Measurements from ENCODE around the gene MGAM2.

The MGAM2 gene

DNA sequence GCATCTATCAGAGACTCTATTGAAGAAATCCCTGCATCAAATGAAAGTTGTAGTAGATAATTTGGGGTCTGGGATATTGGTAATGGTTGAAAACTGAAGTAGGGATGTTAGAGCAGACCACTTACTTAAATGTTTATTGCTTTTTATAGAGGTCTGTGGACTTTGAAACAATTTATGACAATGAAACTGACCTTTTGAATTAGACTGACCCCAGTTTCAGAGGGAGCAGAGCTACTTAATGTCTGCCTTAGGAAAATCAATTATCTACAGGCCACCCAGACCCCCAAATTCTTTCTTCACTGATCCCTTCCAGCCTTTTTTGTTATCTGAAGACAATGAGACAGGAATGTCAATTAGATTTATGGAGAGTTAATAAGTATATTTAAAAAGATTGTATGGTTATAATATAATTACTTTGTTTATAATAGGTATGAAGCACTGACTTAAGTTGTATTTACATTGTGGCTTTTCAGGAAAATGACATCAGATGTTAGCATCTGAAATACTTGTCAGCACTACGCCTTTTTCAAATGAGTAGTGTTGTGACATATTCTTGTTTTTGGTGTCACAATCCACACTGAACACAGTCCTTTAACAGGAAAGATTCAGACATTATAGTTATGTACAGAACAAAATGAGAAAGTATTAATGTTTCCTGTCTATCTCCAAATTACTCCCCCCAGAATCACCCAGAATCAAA, 13.9 kb downstream of the MGAM2 start:
- TF ChIP-seq POLR2AphosphoS5 (IDR thresholded peaks at IDR 0.05; ENCODE audit: low read depth) (no peak), GABPA (IDR thresholded peaks at IDR 0.05; ENCODE audit: low read depth) (no peak), SPI1 (IDR thresholded peaks at IDR 0.05; ENCODE audit: borderline replicate concordance, low read depth) (no peak)
- TF ChIP-seq, protein P1, sequence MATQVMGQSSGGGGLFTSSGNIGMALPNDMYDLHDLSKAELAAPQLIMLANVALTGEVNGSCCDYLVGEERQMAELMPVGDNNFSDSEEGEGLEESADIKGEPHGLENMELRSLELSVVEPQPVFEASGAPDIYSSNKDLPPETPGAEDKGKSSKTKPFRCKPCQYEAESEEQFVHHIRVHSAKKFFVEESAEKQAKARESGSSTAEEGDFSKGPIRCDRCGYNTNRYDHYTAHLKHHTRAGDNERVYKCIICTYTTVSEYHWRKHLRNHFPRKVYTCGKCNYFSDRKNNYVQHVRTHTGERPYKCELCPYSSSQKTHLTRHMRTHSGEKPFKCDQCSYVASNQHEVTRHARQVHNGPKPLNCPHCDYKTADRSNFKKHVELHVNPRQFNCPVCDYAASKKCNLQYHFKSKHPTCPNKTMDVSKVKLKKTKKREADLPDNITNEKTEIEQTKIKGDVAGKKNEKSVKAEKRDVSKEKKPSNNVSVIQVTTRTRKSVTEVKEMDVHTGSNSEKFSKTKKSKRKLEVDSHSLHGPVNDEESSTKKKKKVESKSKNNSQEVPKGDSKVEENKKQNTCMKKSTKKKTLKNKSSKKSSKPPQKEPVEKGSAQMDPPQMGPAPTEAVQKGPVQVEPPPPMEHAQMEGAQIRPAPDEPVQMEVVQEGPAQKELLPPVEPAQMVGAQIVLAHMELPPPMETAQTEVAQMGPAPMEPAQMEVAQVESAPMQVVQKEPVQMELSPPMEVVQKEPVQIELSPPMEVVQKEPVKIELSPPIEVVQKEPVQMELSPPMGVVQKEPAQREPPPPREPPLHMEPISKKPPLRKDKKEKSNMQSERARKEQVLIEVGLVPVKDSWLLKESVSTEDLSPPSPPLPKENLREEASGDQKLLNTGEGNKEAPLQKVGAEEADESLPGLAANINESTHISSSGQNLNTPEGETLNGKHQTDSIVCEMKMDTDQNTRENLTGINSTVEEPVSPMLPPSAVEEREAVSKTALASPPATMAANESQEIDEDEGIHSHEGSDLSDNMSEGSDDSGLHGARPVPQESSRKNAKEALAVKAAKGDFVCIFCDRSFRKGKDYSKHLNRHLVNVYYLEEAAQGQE (IDR thresholded peaks at IDR 0.05; ENCODE audit: insufficient replicate concordance, low read depth) = no peak
- TF ChIP-seq, protein P2, sequence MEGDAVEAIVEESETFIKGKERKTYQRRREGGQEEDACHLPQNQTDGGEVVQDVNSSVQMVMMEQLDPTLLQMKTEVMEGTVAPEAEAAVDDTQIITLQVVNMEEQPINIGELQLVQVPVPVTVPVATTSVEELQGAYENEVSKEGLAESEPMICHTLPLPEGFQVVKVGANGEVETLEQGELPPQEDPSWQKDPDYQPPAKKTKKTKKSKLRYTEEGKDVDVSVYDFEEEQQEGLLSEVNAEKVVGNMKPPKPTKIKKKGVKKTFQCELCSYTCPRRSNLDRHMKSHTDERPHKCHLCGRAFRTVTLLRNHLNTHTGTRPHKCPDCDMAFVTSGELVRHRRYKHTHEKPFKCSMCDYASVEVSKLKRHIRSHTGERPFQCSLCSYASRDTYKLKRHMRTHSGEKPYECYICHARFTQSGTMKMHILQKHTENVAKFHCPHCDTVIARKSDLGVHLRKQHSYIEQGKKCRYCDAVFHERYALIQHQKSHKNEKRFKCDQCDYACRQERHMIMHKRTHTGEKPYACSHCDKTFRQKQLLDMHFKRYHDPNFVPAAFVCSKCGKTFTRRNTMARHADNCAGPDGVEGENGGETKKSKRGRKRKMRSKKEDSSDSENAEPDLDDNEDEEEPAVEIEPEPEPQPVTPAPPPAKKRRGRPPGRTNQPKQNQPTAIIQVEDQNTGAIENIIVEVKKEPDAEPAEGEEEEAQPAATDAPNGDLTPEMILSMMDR (IDR thresholded peaks at IDR 0.05; ENCODE audit: insufficient read depth, low read length) = no peak
- peak in 1 of 2 experiments; percentile 33 for DNase-seq (ENCODE audit: low read depth in 1 of 2, low spot score in 1 of 2)
- H3K4me3 ChIP-seq (replicated peaks; ENCODE audit: insufficient read depth, low read length) = no peak overlapping the region
- no peak overlapping the region for H3K27ac ChIP-seq (replicated peaks)
- H3K27me3 ChIP-seq (ENCODE audit: insufficient read depth, poor library complexity, severe bottlenecking) = no peaks in the 10 kb centered on the region

DNA sequence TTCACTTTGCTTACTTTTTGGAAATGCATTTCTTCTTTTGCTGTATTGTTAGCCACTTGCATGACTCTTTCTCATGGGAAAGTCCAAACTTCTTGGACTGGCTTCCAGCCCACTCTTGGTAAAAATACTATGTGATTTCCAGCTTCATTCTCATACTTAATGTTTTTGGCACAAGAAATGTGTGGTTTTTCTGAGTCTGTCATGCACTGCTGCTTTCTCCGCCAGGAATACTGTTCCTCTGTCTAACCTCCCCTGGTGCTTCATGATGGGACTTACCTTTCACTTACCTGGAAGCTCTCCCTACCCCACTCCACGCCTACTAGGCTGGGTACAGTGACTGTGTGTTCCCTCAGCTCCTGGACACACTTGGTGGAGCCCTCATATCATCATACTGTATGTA, 18.7 kb downstream of the MGAM2 start:
- Histone ChIP-seq H3K27ac (replicated peaks) (no peak overlapping the region), H3K4me3 (replicated peaks; ENCODE audit: insufficient read depth, low read length) (no peak overlapping the region), H3K27me3 (ENCODE audit: insufficient read depth, poor library complexity, severe bottlenecking) (no peaks in the 10 kb centered on the region)
- TF ChIP-seq GABPA (IDR thresholded peaks at IDR 0.05; ENCODE audit: low read depth) (no peak), POLR2AphosphoS5 (IDR thresholded peaks at IDR 0.05; ENCODE audit: low read depth) (no peak), SPI1 (IDR thresholded peaks at IDR 0.05; ENCODE audit: borderline replicate concordance, low read depth) (no peak)
- TF ChIP-seq, protein P1 (IDR thresholded peaks at IDR 0.05; ENCODE audit: insufficient replicate concordance, low read depth) = no peak
- TF ChIP-seq, protein P2 (IDR thresholded peaks at IDR 0.05; ENCODE audit: insufficient read depth, low read length) = no peak
- DNase-seq (ENCODE audit: low read depth in 1 of 2, low spot score in 1 of 2) = no peak

DNA sequence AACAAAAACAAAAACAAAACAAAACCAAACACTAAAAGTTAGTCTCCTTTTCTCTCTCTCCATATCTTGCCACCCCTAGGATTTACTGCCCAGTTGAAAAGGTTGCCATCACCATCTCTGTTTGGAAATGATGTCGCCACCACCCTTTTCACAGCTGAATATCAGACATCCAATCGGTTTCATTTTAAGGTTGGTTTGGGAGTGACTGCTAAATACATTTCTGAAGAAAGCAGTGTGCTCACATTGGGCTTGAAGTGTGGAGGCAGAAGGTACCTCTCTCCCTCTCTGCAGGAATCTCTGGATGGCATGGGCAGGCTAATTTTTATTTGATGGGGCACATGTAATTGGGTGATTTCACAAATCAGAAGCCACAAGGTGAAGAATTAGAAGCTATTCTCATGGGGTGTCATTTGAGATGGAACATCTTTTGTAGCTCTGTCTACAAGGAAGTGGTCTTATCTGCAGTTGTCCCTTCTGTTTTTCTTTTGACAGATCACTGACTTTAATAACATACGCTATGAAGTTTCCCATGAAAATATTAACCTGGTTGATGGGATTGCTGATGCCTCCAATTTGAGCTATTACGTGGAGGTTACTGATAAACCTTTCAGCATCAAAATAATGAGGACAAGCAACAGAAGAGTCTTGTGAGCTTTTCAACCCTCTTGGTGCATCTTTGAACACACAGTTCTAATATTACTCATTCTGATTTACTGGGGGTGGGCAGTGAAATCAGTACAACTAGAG, 20.1 kb downstream of the MGAM2 start:
- Histone ChIP-seq H3K27me3 (ENCODE audit: insufficient read depth, poor library complexity, severe bottlenecking) (no peaks in the 10 kb centered on the region), H3K4me3 (replicated peaks; ENCODE audit: insufficient read depth, low read length) (no peak overlapping the region), H3K27ac (replicated peaks) (no peak overlapping the region)
- no peak for DNase-seq (ENCODE audit: low read depth in 1 of 2, low spot score in 1 of 2)
- TF ChIP-seq, protein P1 (IDR thresholded peaks at IDR 0.05; ENCODE audit: insufficient replicate concordance, low read depth) = no peak
- TF ChIP-seq, protein P2 (IDR thresholded peaks at IDR 0.05; ENCODE audit: insufficient read depth, low read length) = no peak
- TF ChIP-seq GABPA (IDR thresholded peaks at IDR 0.05; ENCODE audit: low read depth) = no peak
- TF ChIP-seq POLR2AphosphoS5 (IDR thresholded peaks at IDR 0.05; ENCODE audit: low read depth) = no peak
- TF ChIP-seq SPI1 (IDR thresholded peaks at IDR 0.05; ENCODE audit: borderline replicate concordance, low read depth) = no peak

Data from HL-60 (cell line).